ENCODE results near the gene CHTF8. TPM values are rescaled to one million over a fixed set of nuclear protein-coding genes. Genes with fewer than 3 reads are reported as not detected.
A peak's percentile ranks its signal among the peaks of the same experiment; 100 is the strongest.

The CHTF8 gene
- total RNA-seq, 1 donor from 2014 or later = 134 TPM

DNA sequence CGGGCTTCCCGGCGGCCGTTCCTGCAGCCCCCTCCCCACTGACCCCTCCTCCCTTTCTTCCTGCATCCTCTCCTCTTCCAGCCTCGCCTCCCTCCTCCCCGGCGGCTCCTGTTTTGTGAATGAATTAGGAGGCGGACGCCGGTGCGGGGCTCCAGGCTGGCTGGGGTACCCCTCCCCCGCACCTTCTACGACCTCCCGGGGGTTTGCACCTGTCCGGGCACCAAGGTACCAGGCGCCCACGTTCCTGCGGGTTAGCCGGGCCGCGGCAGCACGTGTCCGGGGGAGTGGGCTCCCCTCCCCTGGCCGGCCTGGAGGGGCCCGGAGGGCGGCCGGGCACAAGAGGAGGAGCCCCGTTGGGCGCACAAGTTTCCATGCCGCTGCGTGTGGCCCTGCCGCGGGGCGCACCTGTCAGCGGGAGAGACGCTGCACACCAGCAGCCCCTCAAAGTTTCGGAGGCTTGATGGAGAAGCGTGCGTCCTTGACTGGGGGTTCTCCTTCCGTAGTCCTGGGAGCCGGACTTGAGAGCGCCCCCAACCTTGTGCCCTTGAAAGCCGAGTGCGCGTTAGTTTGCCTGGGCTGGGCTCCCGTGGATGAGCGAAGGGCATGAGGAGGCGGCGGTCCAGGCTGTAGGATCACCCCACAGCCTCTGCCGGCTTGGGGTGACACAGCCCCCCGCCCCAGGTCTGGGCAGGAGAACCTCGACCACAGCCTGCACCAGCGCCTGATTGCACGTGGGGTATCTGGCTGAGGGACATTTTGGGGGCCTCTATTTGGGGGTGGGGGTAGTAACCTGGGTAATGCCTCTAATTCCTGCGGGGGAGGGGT lies 25.7 kb downstream of the CHTF8 start:
- CTCF ChIA-PET = interaction anchor here (0.7 kb wide), 1 partner anchor 185 kb away, joined by 3 read pairs; no protein-coding TSS in a partner anchor
- ATAC-seq (ENCODE audit: low read depth) (no peak), DNase-seq (no peak)
- peaks cover 18% of the 10 kb centered on the region for H3K4me1 Mint-ChIP-seq
- no peaks in the 10 kb centered on the region for H3K9me3 Mint-ChIP-seq
- intact Hi-C loops (cut with micrococcal nuclease) = no loop called here
- H3K36me3 Mint-ChIP-seq (ENCODE audit: low read depth) = peaks cover 20% of the 10 kb centered on the region
- TF ChIP-seq, protein P1, sequence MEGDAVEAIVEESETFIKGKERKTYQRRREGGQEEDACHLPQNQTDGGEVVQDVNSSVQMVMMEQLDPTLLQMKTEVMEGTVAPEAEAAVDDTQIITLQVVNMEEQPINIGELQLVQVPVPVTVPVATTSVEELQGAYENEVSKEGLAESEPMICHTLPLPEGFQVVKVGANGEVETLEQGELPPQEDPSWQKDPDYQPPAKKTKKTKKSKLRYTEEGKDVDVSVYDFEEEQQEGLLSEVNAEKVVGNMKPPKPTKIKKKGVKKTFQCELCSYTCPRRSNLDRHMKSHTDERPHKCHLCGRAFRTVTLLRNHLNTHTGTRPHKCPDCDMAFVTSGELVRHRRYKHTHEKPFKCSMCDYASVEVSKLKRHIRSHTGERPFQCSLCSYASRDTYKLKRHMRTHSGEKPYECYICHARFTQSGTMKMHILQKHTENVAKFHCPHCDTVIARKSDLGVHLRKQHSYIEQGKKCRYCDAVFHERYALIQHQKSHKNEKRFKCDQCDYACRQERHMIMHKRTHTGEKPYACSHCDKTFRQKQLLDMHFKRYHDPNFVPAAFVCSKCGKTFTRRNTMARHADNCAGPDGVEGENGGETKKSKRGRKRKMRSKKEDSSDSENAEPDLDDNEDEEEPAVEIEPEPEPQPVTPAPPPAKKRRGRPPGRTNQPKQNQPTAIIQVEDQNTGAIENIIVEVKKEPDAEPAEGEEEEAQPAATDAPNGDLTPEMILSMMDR (IDR thresholded peaks at IDR 0.05) = no peak
- peaks cover 34% of the 10 kb centered on the region for H3K27me3 Mint-ChIP-seq
- no peak overlapping the region for H3K27ac Mint-ChIP-seq
- POLR2A ChIA-PET = no interaction called here
- H3K4me3 Mint-ChIP-seq = peak overlapping the region; percentile 52

GRCh38 chr16:69105501-69106361 lies 26.7 kb downstream of the CHTF8 start, which contains the start of gene HAS3:
Gene HAS3, plus strand, starts transcription at chr16:69105653. Its CDS starts 3,743 bp downstream, at chr16:69109396.
- ATAC-seq (ENCODE audit: low read depth) (peak; percentile 71), DNase-seq (peak; percentile 38)
- intact Hi-C loops (cut with micrococcal nuclease) = loop anchor here (2.0 kb wide), 1 partner anchor 19 kb away; no protein-coding TSS in a partner anchor
- peaks cover 34% of the 10 kb centered on the region for H3K27me3 Mint-ChIP-seq
- peak within 1 kb of the TSS; percentile 86 for H3K4me3 Mint-ChIP-seq
- H3K36me3 Mint-ChIP-seq (ENCODE audit: low read depth) = peaks cover 15% of the 10 kb centered on the region
- H3K27ac Mint-ChIP-seq = peak within 1 kb of the TSS; percentile 66
- peaks cover 18% of the 10 kb centered on the region for H3K4me1 Mint-ChIP-seq
- ChIA-PET CTCF (interaction anchor here (0.7 to 1.4 kb wide), 3 partner anchors 9 to 259 kb away, joined by 3 to 4 read pairs (median 3); no protein-coding TSS in a partner anchor), POLR2A (interaction anchor here (0.6 kb wide), 1 partner anchor 1170 kb away, joined by 10 read pairs; no protein-coding TSS in a partner anchor)
- H3K9me3 Mint-ChIP-seq = no peaks in the 10 kb centered on the region
- TF ChIP-seq, protein P1 (IDR thresholded peaks at IDR 0.05) = no peak

- Mint-ChIP-seq H3K36me3 (ENCODE audit: low read depth) (no peaks in the 10 kb centered on the region), H3K27me3 (peaks cover 9% of the 10 kb centered on the region), H3K9me3 (no peaks in the 10 kb centered on the region), H3K27ac (no peak overlapping the region), H3K4me3 (no peak overlapping the region), H3K4me1 (peaks cover 3% of the 10 kb centered on the region)
- DNase-seq = no peak
- POLR2A ChIA-PET = no interaction called here
- intact Hi-C loops (cut with micrococcal nuclease) = no loop called here
- TF ChIP-seq, protein P1 (IDR thresholded peaks at IDR 0.05) = no peak
- CTCF ChIA-PET = no interaction called here
- ATAC-seq (ENCODE audit: low read depth) = no peak
Measured at GRCh38 chr16:69100071-69100691, 32.2 kb downstream of the CHTF8 start.

DNA sequence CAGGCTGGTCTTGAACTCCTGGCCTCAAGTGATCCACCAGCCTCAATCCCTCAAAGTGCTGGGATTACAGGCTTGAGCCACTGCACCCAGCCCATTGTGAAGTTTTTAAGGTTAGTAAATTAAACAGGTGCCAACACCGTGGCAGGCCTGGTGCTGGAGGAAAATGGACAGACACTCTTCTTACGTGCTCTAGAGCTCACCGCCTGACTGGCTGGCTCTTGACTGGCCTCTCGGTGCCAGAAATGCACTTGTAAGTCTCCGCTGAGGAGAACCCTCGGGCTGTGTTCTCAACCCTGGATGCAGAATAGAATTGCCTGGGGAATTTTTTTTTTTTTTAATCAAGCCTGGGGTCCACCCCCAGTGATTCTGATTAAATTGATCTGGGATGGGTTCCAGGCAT lies 37.2 kb downstream of the CHTF8 start:
- Mint-ChIP-seq H3K27ac (no peak overlapping the region), H3K4me1 (no peaks in the 10 kb centered on the region), H3K9me3 (no peaks in the 10 kb centered on the region), H3K4me3 (no peak overlapping the region), H3K27me3 (no peaks in the 10 kb centered on the region), H3K36me3 (ENCODE audit: low read depth) (no peaks in the 10 kb centered on the region)
- intact Hi-C loops (cut with micrococcal nuclease) = no loop called here
- DNase-seq (no peak), ATAC-seq (ENCODE audit: low read depth) (no peak)
- POLR2A ChIA-PET = interaction anchor here (0.7 kb wide), 2 partner anchors 9 to 541 kb away, joined by 3 to 4 read pairs; no protein-coding TSS in a partner anchor
- TF ChIP-seq, protein P1 (IDR thresholded peaks at IDR 0.05) = no peak
- CTCF ChIA-PET = no interaction called here

Measured in activated B cell treated with CpG ODN at 0.5 μM for 24 hours (primary cell).